Kidney (tissue), 14 donors: ENCODE data around the gene MMRN1. TPM values are rescaled to one million over a fixed set of nuclear protein-coding genes. Genes with fewer than 3 reads are reported as not detected.

Source experiments
- DNase-seq, 5 donors: peaks; one replicate each; pipeline ENCODE4 v3.0.0-alpha.2; 2013 to 2020
- FAIRE-seq: peaks from 2 replicates; lab custom pipeline; 2012; peaks lifted over from hg19 to GRCh38; lab: Jason Lieb, UNC
- H3K27ac ChIP-seq, 2 donors: one replicate each; pipeline ENCODE4 v1.7.0; 2013; ENCODE audit warnings: low read depth in 2 of 2, low read length in 2 of 2, inconsistent platforms in 1 of 2
- H3K27me3 ChIP-seq: one replicate; pipeline ENCODE4 v1.7.1; 2013; ENCODE audit warnings: low read length, inconsistent platforms; ENCODE audit not compliant: control insufficient read depth, insufficient read depth
- H3K36me3 ChIP-seq, 3 donors: one replicate each; pipeline versions ENCODE4 v1.7.0 to v1.7.1; 2013; ENCODE audit warnings: low read length in 3 of 3, control low read depth in 1 of 3, inconsistent platforms in 1 of 3; ENCODE audit not compliant: insufficient read depth in 3 of 3, control insufficient read depth in 2 of 3
- H3K4me1 ChIP-seq, 3 donors: one replicate each; pipeline versions ENCODE4 v1.7.0 to v1.7.1; 2013; ENCODE audit warnings: low read length in 3 of 3, inconsistent platforms in 1 of 3, low read depth in 1 of 3; ENCODE audit not compliant: control insufficient read depth in 2 of 3, insufficient read depth in 2 of 3
- H3K4me3 ChIP-seq, 3 donors: one replicate each; pipeline versions ENCODE4 v1.7.0 to v1.8.1; 2013; ENCODE audit warnings: low read length in 3 of 3, control low read depth in 1 of 3, inconsistent platforms in 1 of 3
- H3K9ac ChIP-seq, 3 donors: one replicate each; pipeline versions ENCODE4 v1.7.0 to v1.7.1; 2013; ENCODE audit warnings: low read length in 3 of 3, control low read depth in 1 of 3, inconsistent platforms in 1 of 3
- H3K9me3 ChIP-seq, 3 donors: one replicate each; pipeline versions ENCODE4 v1.7.0 to v1.7.1; 2013; ENCODE audit warnings: low read length in 3 of 3, control low read depth in 1 of 3, inconsistent platforms in 1 of 3; ENCODE audit not compliant: control insufficient read depth in 2 of 3, insufficient read depth in 1 of 3
- intact Hi-C: fragments of 100-400 bp; cut with DNase I; formaldehyde crosslinking; loops from one replicate; pipeline ENCODE4 v1.11.1; 2022
- polyA plus RNA-seq: library from polyadenylated mRNA; stranded (reverse); fragments of 350-450 nt; fragmentation: Illumina TruSeq; extraction: RNeasy Lipid Tissue Mini Kit (QIAGEN cat#74804); gene quantifications from one replicate; pipeline ENCODE4 v1.2.3, GENCODE V29; 2014; ENCODE audit warnings: low read depth, low replicate concordance; ENCODE audit not compliant: insufficient read depth
- total RNA-seq: library from RNA; stranded (reverse); fragmentation: NEBNext Ultra II Directional; extraction: Animal tissue kit (Norgen Biotek cat#: 25700); gene quantifications from one replicate; pipeline ENCODE4 v1.2.1, GENCODE V29; 2021
- TF ChIP-seq, protein P1 (sequence below): IDR thresholded peaks from 3 replicates; pipeline ENCODE4 v1.5.1; 2012; ENCODE audit warnings: mild to moderate bottlenecking, moderate library complexity, borderline replicate concordance; ENCODE audit not compliant: insufficient read depth; ENCODE audit errors: extremely low read depth
- donor health status: control.
- donor health status: control.
- donor health status: control.
- donor health status: control.
- donor health status: control.
- donor health status: DM: yes; HTN: yes; CAD: no.
- donor health status: Normal renal cell carcinoma (clear cell type).

The MMRN1 gene
- total and polyA plus RNA-seq, 2 donors from 2014 or later = 0.62 to 28.9 TPM

- no peak for DNase-seq
- no peaks in the 10 kb centered on the region for H3K27me3 ChIP-seq
- H3K4me3 ChIP-seq = no peak overlapping the region
- peaks cover 0 to 5% (median 0%) of the 10 kb centered on the region in 3 donors for H3K9me3 ChIP-seq
- H3K4me1 ChIP-seq = peaks cover 0 to 7% (median 5%) of the 10 kb centered on the region in 3 donors
- intact Hi-C loops = no loop called here
- FAIRE-seq = no peak
- H3K9ac ChIP-seq = no peak overlapping the region
- H3K27ac ChIP-seq = no peak overlapping the region
- TF ChIP-seq, protein P1, sequence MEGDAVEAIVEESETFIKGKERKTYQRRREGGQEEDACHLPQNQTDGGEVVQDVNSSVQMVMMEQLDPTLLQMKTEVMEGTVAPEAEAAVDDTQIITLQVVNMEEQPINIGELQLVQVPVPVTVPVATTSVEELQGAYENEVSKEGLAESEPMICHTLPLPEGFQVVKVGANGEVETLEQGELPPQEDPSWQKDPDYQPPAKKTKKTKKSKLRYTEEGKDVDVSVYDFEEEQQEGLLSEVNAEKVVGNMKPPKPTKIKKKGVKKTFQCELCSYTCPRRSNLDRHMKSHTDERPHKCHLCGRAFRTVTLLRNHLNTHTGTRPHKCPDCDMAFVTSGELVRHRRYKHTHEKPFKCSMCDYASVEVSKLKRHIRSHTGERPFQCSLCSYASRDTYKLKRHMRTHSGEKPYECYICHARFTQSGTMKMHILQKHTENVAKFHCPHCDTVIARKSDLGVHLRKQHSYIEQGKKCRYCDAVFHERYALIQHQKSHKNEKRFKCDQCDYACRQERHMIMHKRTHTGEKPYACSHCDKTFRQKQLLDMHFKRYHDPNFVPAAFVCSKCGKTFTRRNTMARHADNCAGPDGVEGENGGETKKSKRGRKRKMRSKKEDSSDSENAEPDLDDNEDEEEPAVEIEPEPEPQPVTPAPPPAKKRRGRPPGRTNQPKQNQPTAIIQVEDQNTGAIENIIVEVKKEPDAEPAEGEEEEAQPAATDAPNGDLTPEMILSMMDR = no peak
- H3K36me3 ChIP-seq = no peaks in the 10 kb centered on the region
Measured at GRCh38 chr4:89988268-89988667, 93.6 kb downstream of the MMRN1 start.

- no peak overlapping the region for H3K4me3 ChIP-seq
- intact Hi-C loops = no loop called here
- TF ChIP-seq, protein P1 = no peak
- peak in 2 of 5 donors; percentile 76 to 79 for DNase-seq
- no peaks in the 10 kb centered on the region for H3K27me3 ChIP-seq
- no peak overlapping the region for H3K9ac ChIP-seq
- peaks cover 0 to 5% (median 0%) of the 10 kb centered on the region in 3 donors for H3K9me3 ChIP-seq
- peak; percentile 77 for FAIRE-seq
- H3K27ac ChIP-seq = peak overlapping the region; percentile 51 to 61
- peaks cover 4 to 34% (median 7%) of the 10 kb centered on the region in 3 donors for H3K4me1 ChIP-seq
- H3K36me3 ChIP-seq = no peaks in the 10 kb centered on the region
Measured at GRCh38 chr4:89992744-89993143, 98.1 kb downstream of the MMRN1 start.

DNA sequence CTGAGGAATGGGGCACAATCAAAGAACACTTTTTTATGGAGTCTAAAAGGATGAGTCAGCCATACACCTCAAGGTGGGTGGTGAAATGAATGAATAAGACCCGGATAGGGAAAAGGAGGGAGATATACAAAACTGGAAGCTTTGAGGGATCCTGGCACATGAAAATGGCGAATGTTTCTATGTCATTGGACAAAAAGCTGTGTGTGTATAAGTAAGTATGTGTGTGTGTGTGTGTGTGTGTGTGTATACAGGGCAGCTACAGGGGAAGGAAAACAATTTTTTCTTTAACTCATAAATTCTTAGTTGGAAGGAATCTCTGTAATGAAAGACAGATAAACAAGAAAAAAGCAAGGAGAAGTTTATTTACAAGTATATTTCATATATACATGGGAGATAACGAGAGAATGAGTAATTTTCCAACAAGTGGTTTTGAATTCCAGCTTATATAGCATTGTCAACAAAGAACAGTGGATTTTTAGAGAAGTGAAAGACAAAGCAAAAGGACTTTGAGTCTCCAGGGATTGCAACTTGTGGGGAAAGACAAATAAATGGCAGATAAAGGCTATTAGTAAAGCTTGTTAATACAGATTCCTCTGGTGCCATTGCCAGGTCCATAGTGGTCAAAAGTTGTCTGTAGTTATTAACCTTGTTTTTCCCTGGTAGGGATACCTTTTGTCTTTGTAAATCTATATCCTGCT, 99.7 kb downstream of the MMRN1 start:
- no peaks in the 10 kb centered on the region for H3K27me3 ChIP-seq
- H3K4me3 ChIP-seq = peak overlapping the region in 2 of 3 donors; percentile 9 to 11
- no peak for DNase-seq
- no peaks in the 10 kb centered on the region for H3K36me3 ChIP-seq
- H3K4me1 ChIP-seq = peaks cover 4 to 40% (median 7%) of the 10 kb centered on the region in 3 donors
- TF ChIP-seq, protein P1 = no peak
- intact Hi-C loops = no loop called here
- no peak overlapping the region for H3K9ac ChIP-seq
- H3K9me3 ChIP-seq = no peaks in the 10 kb centered on the region
- FAIRE-seq = no peak
- H3K27ac ChIP-seq = peak overlapping the region; percentile 7 to 13
